LNCaP clone FGC (cell line): ENCODE results near the gene STRADA.

Experiments used
- DNase-seq: peaks from one replicate; pipeline ENCODE4 v3.0.0-alpha.2; 2011; ENCODE audit warnings: low read depth
- H3K4me3 ChIP-seq: 2 replicates; pipeline ENCODE4 v1.5.1; 2011; ENCODE audit warnings: mild to moderate bottlenecking, low read depth, low read length, control low read depth
- TF ChIP-seq, protein P1 (sequence below): IDR thresholded peaks from 2 replicates; pipeline ENCODE4 v1.5.1; 2012; ENCODE audit warnings: mild to moderate bottlenecking; ENCODE audit not compliant: control insufficient read depth, insufficient read depth; ENCODE audit errors: extremely low read depth

The STRADA gene

DNA sequence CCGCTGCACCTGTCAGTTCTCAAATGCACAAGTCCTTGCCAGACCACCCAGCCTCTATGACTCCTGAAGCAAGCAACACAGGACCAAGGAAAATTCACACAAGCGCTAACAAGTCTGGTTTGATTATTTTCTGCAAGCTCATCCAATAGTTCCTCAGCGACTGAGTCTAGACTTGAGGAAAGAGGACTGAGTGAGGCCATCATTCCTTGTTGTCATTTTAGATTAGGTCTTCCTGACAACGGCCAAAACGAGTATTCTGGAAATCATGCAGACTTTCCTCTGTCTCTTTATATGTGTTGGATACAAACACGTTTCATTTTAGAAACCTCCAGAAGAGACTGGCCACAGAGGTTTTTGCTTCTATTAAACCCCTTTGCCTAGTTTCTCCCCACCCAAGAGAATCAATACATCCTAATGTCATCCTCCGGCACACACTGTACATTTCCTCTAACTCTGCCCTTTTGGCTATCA, 31.2 kb upstream of the STRADA start:
- peak overlapping the region; percentile 100 for H3K4me3 ChIP-seq
- DNase-seq: no peak
- TF ChIP-seq, protein P1, sequence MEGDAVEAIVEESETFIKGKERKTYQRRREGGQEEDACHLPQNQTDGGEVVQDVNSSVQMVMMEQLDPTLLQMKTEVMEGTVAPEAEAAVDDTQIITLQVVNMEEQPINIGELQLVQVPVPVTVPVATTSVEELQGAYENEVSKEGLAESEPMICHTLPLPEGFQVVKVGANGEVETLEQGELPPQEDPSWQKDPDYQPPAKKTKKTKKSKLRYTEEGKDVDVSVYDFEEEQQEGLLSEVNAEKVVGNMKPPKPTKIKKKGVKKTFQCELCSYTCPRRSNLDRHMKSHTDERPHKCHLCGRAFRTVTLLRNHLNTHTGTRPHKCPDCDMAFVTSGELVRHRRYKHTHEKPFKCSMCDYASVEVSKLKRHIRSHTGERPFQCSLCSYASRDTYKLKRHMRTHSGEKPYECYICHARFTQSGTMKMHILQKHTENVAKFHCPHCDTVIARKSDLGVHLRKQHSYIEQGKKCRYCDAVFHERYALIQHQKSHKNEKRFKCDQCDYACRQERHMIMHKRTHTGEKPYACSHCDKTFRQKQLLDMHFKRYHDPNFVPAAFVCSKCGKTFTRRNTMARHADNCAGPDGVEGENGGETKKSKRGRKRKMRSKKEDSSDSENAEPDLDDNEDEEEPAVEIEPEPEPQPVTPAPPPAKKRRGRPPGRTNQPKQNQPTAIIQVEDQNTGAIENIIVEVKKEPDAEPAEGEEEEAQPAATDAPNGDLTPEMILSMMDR: no peak

DNA sequence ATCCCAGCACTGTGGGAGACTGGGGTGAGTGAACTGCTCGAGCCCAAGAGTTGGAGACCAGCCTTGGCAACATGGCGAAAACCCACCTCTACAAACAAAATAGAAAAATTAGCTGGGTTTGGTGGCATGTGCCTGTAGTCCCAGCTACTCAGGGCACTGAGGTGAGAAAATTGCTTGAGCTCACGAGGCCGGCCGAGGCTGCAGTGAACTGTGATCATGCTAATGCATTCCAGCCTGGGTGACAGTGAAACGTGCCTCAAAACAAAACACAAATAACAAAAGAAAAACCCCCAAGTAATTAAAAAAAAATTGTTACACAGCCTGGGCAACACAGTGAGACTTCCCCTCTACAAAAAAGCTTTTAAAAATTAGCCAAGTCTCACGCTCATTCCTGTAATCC, 26.8 kb upstream of the STRADA start:
- TF ChIP-seq, protein P1: no peak
- H3K4me3 ChIP-seq: no peak overlapping the region

DNA sequence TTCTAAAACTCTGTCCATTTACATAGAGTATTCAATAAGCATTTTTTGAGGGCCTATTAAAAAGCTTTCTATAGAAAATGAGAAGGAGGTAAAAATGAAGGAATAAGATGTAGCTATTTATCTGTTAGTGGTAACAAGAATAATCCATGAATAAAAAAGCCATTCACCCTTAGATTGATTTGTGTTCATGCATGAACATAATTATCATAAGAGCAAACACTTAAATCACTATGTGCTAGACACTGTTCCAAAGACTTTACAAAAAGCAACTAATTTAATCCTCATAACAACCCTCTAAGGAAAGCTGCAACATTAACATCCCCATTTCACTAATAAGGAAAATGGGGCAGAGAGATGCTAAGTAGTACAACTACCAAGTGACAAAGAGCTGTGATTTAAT, 25.2 kb upstream of the STRADA start:
- TF ChIP-seq, protein P1: no peak
- DNase-seq: no peak
- no peak overlapping the region for H3K4me3 ChIP-seq

More for the DNA sequence above, 26.8 kb upstream of the STRADA start:
- DNase-seq: no peak

DNA sequence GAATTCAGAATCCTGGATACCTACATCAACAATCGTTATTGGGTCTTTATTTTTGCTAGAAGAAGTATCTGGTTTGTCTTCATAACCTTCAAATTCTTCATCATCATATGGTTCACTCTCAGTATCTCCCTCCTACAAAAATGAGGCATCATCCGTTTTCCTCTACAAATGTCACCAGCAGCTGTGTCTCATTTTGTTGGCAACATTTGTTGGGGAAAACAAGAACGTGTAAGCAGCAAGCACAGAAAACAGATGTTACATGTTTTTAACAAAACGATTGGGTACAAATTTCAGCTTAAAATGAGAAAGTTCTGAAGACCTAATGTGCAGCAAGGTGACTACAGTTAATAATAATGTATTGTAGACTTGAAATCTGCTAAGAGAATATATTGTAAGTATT, 23.1 kb upstream of the STRADA start:
- H3K4me3 ChIP-seq: no peak overlapping the region
- DNase-seq: no peak
- TF ChIP-seq, protein P1: no peak

DNA sequence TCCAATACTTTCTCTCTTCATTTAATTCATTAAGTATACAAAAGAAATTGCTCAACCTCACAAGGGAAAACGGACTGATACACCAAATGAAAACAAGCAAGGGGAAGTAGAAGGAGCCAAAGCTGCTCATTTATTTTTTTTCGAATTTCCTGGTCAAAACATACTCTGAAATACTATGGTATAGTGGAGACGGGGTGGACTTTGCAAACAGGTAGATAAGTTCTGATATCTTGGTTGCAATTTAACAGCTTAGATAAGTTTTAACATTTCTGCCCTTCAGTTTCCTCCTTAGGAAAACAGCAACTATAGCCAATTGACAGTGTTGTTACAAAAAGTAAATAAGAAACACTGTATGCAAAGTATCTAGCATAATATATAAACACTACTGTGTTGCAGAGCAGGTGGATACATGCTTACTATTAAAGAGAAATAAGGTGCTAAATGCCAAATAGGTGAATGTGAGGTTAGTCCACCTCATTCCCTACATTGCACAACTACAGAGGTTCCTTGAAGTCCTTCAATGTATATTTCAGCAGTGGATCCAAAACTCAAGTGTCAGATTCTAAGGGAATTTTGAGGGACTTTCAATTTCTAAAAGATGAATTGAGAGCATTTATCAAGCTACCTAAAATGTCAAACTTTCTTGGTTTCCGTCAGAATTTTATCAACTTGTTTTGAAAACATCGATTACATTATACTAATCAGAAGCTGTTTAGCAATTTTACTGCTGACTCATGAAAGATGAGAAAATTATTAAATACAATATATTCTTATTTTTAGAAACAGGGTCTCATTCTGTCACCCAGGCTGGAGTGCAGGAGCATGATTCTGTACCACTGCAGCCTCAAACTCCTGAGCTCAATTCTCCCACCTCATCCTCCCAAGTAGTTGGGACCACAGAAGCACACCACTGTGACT, 20.8 kb upstream of the STRADA start:
- DNase-seq: no peak
- TF ChIP-seq, protein P1: no peak
- no peak overlapping the region for H3K4me3 ChIP-seq

DNA sequence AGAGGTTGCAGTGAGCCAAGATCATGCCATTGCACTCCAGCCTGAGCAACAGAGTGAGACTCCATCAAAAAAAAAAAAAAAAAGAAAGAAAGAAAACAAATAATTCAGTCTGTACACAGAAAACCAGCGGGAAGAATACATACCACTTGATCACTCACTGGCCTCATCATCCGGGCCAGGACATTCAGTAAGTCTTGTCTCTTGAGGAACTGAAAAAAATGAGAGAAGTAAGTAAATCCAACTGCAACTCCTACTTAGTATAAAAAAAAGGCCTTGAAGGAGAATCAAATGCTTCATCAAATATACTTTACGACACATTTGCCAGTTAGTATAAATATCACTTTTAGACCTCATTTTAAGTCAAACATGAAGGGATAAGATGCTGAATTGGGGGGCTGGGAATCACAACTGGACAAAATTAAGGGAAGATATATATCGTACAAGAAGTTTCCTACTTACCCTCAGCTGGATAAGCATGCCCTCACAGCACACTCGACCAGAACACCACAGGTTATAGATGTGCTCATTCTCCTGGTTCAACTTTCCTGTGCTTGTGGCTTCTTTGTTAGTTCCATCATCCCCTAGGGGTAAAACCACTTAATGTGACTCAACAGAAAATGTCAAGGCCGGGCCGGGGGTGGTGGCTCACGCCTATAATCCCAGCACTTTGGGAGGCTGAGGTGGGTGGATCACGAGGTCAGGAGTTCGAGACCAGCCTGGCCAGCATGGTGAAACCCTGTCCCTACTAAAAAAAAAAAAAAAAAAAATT, 19.4 kb upstream of the STRADA start:
- TF ChIP-seq, protein P1: no peak
- no peak for DNase-seq

More for the DNA sequence above, 19.4 kb upstream of the STRADA start:
- no peak overlapping the region for H3K4me3 ChIP-seq
